Right lobe of liver (tissue), 4 donors: ENCODE data around the gene PHEX.

ENCODE experiments used
- CTCF ChIP-seq, 4 donors: fragments of 200-600 bp in 3 of 4; fragments of 450-650 bp in 1 of 4; IDR thresholded peaks; one replicate each; pipeline versions ENCODE4 v1.5.1 to v1.8.0; 2016 to 2022; ENCODE audit warnings: antibody characterized with exemption in 4 of 4, mild to moderate bottlenecking in 2 of 4
- POLR2A ChIP-seq: fragments of 450-650 bp; IDR thresholded peaks from one replicate; pipeline ENCODE4 v1.6.1; 2017; ENCODE audit warnings: antibody characterized with exemption, mild to moderate bottlenecking
- donor health status: DM: no; HTN: no; CAD: no.
- donor health status: DM: no; HTN: no; CAD: no.
- donor health status: DM: no; HTN: yes; CAD: no.

- TF ChIP-seq CTCF (IDR thresholded peaks at IDR 0.05) (no peak), POLR2A (no peak)
Measured at GRCh38 chrX:22202251-22202650, 170.1 kb downstream of the PHEX start.
